Heart right ventricle (tissue), 16 donors: Measurements from ENCODE around the gene RNF144B. TPM values are rescaled to one million over a fixed set of nuclear protein-coding genes. Genes with fewer than 3 reads are reported as not detected.

Experiments used
- ATAC-seq, 8 donors: fragments of 200-7000 bp; cut with Tn5 transposase; one replicate each; pipeline ENCODE4 v1.9.1; 2020; ENCODE audit warnings: mild to moderate bottlenecking in 8 of 8, moderate library complexity in 8 of 8, moderate number of reproducible peaks in 1 of 8
- DNase-seq, 2 donors: peaks; one replicate each; pipeline ENCODE4 v3.0.0-alpha.2; 2020
- H3K27ac ChIP-seq, 10 donors: fragments of 200-600 bp; sonication (generic) in 2 of 10; one replicate each; pipeline versions ENCODE4 v1.5.0 to v1.8.0; 2020 to 2022; ENCODE audit warnings: mild to moderate bottlenecking in 3 of 10
- H3K27me3 ChIP-seq, 7 donors: fragments of 200-600 bp; one replicate each; pipeline ENCODE4 v1.8.0; 2021 to 2022; ENCODE audit warnings: mild to moderate bottlenecking in 2 of 7
- H3K36me3 ChIP-seq, 9 donors: fragments of 200-600 bp; sonication (generic) in 1 of 9; one replicate each; pipeline versions ENCODE4 v1.5.0 to v1.8.0; 2020 to 2022; ENCODE audit warnings: mild to moderate bottlenecking in 2 of 9
- H3K4me1 ChIP-seq, 9 donors: fragments of 200-600 bp; sonication (generic) in 1 of 9; one replicate each; pipeline versions ENCODE4 v1.5.0 to v1.8.0; 2020 to 2022; ENCODE audit warnings: mild to moderate bottlenecking in 4 of 9
- H3K4me3 ChIP-seq, 10 donors: fragments of 200-600 bp; sonication (generic) in 2 of 10; one replicate each; pipeline versions ENCODE4 v1.5.0 to v1.8.0; 2020 to 2022; ENCODE audit warnings: mild to moderate bottlenecking in 7 of 10, moderate library complexity in 2 of 10
- H3K9me3 ChIP-seq, 11 donors: fragments of 200-600 bp in 10 of 11; sonication (generic) in 2 of 11; one replicate each; pipeline versions ENCODE4 v1.5.0 to v1.8.0; 2013 to 2022; ENCODE audit warnings: mild to moderate bottlenecking in 2 of 11, control low read depth in 1 of 11, moderate library complexity in 1 of 11
- whole genome bisulfite sequencing, 2 donors: extraction: QIAGEN DNeasy Blood & Tissue Kit; methylation state at CpG; one replicate each; pipeline ENCODE4 v1.1.7; 2013; ENCODE audit warnings: inconsistent platforms in 1 of 2; 5-methylcytosine and 5-hydroxymethylcytosine counted together
- intact Hi-C, 10 donors: fragments of 100-400 bp; cut with DNase I; formaldehyde crosslinking; loops; one replicate each; pipeline versions ENCODE4 v1.11.1 to v1.14.2; 2022
- polyA plus RNA-seq, 2 donors: library from polyadenylated mRNA; stranded (reverse); fragments of 200-250 nt; gene quantifications; one replicate each; pipeline ENCODE4 v1.2.3, GENCODE V29; 2013
- total RNA-seq, 10 donors: library from RNA; stranded (reverse); fragmentation: NEBNext Ultra II Directional in 3 of 10; extraction: Animal tissue kit (Norgen Biotek cat#: 25700) in 3 of 10; gene quantifications; one replicate each; pipeline versions ENCODE4 v1.2.1 to v1.2.4, GENCODE V29; 2021 to 2023
- TF ChIP-seq, protein P1 (sequence below), 9 donors: fragments of 200-600 bp; sonication (generic) in 2 of 9; IDR thresholded peaks; one replicate each; pipeline versions ENCODE4 v1.5.0 to v1.8.0; 2021 to 2022; ENCODE audit warnings: antibody characterized with exemption in 9 of 9, mild to moderate bottlenecking in 5 of 9, moderate library complexity in 1 of 9
- donor health status: Arrhythmogenic right ventricular cardiomyopathy.
- donor health status: ischemic (EF 13 %, LVEDD 7.1; RV severe dilation, severe dysfunction).
- donor health status: healthy with polysubstance abuse.
- donor health status: DM: no; HTN: yes; CAD: no.
- donor health status: DM: no; HTN: no; CAD: no.
- donor health status: ischemic (EF 25% LVEDD 6.9; RV normal size, moderate dysfunction).
- donor health status: ischemic (EF 25% LVEDD 5.7; RV mildly dilated, moderate dysfunction).
- donor health status: healthy.
- donor health status: DM: yes; HTN: yes; CAD: no.
- donor health status: Ischemic cardiomyopathy.
- donor health status: ischemic (EF 35%, LVEDD 5.7; RV mildly dilated, moderate dysfunction).
- donor health status: nonischemic (EF 11% LVEDD 7.7; RV severe dilation, severe dysfunction).
- donor health status: DM: yes; HTN: yes; CAD: no.
- donor health status: PGD.
- donor health status: ischemic (EF 29% LVEDD 5.4; RV normal size, mild dysfunction).
- donor health status: nonischemic (EF 23%, LVEDD 6.1; RV moderate dilation, normal function).

The RNF144B gene
- total and polyA plus RNA-seq, 12 donors, result 4.6 to 25.5 (median 9.4) TPM

DNA sequence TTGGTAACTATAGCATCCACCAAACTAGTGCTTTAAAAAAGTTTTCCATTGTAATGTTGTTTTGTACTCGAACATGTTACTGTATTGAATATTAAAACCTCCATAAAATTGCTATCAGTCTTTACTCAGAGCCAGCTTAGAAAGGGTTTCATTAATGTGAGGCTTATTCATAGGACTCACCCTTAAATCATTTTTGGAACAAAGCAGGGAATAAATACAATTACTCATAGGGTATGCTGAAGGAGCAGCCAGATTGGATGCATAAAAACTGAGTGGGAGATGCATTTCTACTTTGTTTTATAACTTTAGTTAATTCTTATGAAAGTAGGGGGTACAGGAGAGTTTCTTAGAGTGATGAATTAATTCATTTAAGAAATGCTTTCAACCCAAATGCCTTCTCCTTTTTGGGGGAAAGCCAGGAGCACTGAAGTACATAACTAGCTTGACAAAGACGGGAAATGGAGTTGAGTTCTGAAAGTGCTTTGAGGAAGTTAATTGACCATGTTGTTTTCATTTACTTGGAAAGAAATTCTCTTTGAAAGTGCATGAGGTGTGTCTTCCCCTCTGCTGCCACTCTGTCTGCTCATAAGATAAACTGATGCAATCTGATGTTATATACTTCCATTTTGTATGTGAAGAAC, 90.3 kb downstream of the RNF144B start:
- intact Hi-C loops, result no loop called here

GRCh38 chr6:18478610-18479009, 91.5 kb downstream of the RNF144B start:
- DNase-seq (no peak), ATAC-seq (no peak)
- Histone ChIP-seq H3K4me1 (peaks cover 0 to 26% (median 12%) of the 10 kb centered on the region in 9 donors), H3K4me3 (no peak overlapping the region), H3K27ac (peak overlapping the region in 2 of 10 donors; percentile 34 to 72), H3K27me3 (no peaks in the 10 kb centered on the region), H3K9me3 (no peaks in the 10 kb centered on the region), H3K36me3 (no peaks in the 10 kb centered on the region)
- intact Hi-C loops, result no loop called here
- whole genome bisulfite sequencing, 2 donors, result 76 to 77% methylated on average over 1 of the region's 1 CpG
- TF ChIP-seq, protein P1, sequence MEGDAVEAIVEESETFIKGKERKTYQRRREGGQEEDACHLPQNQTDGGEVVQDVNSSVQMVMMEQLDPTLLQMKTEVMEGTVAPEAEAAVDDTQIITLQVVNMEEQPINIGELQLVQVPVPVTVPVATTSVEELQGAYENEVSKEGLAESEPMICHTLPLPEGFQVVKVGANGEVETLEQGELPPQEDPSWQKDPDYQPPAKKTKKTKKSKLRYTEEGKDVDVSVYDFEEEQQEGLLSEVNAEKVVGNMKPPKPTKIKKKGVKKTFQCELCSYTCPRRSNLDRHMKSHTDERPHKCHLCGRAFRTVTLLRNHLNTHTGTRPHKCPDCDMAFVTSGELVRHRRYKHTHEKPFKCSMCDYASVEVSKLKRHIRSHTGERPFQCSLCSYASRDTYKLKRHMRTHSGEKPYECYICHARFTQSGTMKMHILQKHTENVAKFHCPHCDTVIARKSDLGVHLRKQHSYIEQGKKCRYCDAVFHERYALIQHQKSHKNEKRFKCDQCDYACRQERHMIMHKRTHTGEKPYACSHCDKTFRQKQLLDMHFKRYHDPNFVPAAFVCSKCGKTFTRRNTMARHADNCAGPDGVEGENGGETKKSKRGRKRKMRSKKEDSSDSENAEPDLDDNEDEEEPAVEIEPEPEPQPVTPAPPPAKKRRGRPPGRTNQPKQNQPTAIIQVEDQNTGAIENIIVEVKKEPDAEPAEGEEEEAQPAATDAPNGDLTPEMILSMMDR (IDR thresholded peaks at IDR 0.05), result no peak

More for the DNA sequence above, 90.3 kb downstream of the RNF144B start:
- Histone ChIP-seq H3K27me3 (no peaks in the 10 kb centered on the region), H3K36me3 (no peaks in the 10 kb centered on the region), H3K27ac (peak overlapping the region in 8 of 10 donors; percentile 17 to 77 (median 54)), H3K9me3 (no peaks in the 10 kb centered on the region), H3K4me3 (no peak overlapping the region), H3K4me1 (peaks cover 0 to 26% (median 12%) of the 10 kb centered on the region in 9 donors)
- ATAC-seq (peak in 5 of 8 donors; percentile 37 to 73 (median 48)), DNase-seq (no peak)
- TF ChIP-seq, protein P1 (IDR thresholded peaks at IDR 0.05), result no peak
- 56 to 63% methylated on average over 2 of the region's 2 CpGs for WGBS, 2 donors

DNA sequence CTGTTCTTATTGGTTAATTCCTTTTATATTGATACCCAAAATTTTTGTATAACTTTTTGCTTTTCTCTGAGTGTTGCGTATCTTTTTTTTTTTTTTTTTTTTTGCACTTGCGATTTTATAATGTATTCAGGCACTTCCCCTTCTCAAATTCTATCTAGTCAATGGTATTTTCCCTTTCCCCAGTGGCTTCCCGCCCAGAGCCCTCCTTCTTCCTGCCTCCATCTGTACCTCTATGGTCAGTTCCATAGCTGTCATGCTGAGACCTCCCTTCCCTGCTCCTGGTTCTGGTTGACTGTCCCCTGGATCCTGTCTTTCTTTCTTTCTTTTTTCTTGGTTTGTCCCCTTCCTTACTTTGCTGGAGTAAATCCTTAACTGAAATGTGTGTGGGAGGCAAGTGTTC, 94.7 kb downstream of the RNF144B start:
- intact Hi-C loops, result no loop called here
- H3K9me3 ChIP-seq, result no peaks in the 10 kb centered on the region
- H3K4me1 ChIP-seq, result peaks cover 0 to 23% (median 12%) of the 10 kb centered on the region in 9 donors
- H3K27me3 ChIP-seq, result peaks cover 0 to 2% (median 0%) of the 10 kb centered on the region in 7 donors
- WGBS, 2 donors, result 84 to 87% methylated on average over 3 of the region's 3 CpGs
- H3K36me3 ChIP-seq, result no peaks in the 10 kb centered on the region
- ATAC-seq (no peak), DNase-seq (no peak)
- no peak overlapping the region for H3K27ac ChIP-seq
- TF ChIP-seq, protein P1 (IDR thresholded peaks at IDR 0.05), result no peak
- no peak overlapping the region for H3K4me3 ChIP-seq

GRCh38 chr6:18485660-18486435, 98.7 kb downstream of the RNF144B start:
- Histone ChIP-seq H3K27ac (no peak overlapping the region), H3K27me3 (peaks cover 0 to 2% (median 0%) of the 10 kb centered on the region in 7 donors), H3K9me3 (no peaks in the 10 kb centered on the region), H3K36me3 (no peaks in the 10 kb centered on the region), H3K4me3 (no peak overlapping the region), H3K4me1 (no peaks in the 10 kb centered on the region)
- ATAC-seq (no peak), DNase-seq (no peak)
- TF ChIP-seq, protein P1 (IDR thresholded peaks at IDR 0.05), result no peak
- intact Hi-C loops, result no loop called here
- WGBS, 2 donors, result 45 to 53% methylated on average over 3 of the region's 3 CpGs
